ENCODE measurements around the gene PAPOLA.
A peak's percentile ranks its signal among the peaks of the same experiment; 100 is the strongest.
"Not testable (repeated sequence)": the region's sequence is repeated elsewhere in the genome, so short reads cannot be mapped to it uniquely, and the experiment has no call there.

Gene PAPOLA

DNA sequence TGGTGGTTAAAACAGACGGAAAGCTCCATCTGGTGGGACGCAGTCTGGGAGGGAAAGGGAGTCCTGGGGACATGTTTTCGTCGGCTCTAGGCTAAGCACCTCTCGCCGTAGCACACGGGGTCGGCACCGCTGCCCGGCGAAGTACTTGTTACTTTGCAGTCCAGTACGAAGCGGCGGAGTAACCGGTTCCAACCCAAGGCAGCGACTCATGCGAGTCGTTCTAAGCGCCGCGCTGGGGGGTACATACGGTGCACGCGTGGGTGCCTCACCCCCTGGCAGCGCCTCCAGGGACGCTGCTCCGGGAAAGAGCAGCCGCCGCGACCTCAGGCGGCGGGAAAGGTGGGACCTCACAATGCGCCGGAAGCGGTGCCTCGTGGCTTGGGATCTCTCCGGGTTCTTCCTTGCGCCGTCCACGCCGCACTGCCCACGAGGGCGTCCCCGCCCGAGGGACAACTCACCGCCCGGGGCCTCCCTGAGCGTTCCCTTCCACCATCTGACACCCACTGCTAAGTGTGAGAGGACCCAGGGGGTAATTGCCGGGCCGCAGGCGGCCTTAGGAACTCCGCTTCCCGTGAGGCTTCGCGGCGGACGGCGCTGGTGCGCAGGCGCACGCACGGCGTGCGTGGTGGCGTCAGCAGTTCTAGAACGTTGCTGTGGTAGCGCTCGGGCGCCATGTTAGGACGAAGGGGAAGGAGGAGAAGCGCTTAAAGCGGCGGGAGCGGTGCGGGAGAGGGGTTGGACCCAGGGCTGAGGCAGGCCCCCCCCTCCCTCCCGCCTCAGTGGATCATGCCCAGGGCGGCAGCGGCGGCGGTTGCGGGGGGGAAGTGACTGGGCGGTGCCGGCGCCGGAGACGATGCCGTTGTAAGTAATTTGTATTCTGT, at the start of gene PAPOLA:
Gene PAPOLA (plus strand): TSS at position 643 of the 881 bp plus-strand sequence. CDS start 211 bp downstream, at position 854.
- DNase-seq: peak; percentile 96

DNA sequence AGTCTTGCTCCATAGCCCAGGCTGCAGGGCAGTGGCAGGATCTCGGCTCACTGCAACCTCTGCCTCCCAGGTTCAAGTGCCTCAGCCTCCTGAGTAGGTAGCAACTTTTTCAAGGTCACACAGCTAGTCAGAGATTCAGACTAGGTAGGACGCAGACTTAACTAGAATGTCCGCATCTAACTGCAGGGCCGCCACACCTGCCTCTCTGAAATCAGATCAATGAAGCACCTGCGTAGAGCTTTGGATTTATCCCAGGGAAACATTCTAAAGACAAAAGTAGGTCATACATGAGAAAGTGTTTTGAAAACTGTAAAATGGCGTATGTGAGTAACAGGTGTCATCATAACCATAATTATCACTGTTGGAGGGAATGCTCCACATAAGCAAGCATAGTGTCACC, 49.5 kb upstream of the PAPOLA start:
- no peak for DNase-seq

GRCh38 chr14:96455588-96455987, 46.6 kb upstream of the PAPOLA start:
- DNase-seq: no peak

- DNase-seq: no peak
Observed at GRCh38 chr14:96459851-96460250, 42.3 kb upstream of the PAPOLA start.

GRCh38 chr14:96461950-96462798, 40.0 kb upstream of the PAPOLA start:
- no peak for DNase-seq

GRCh38 chr14:96464136-96464535, 38.0 kb upstream of the PAPOLA start:
- no peak for DNase-seq

DNA sequence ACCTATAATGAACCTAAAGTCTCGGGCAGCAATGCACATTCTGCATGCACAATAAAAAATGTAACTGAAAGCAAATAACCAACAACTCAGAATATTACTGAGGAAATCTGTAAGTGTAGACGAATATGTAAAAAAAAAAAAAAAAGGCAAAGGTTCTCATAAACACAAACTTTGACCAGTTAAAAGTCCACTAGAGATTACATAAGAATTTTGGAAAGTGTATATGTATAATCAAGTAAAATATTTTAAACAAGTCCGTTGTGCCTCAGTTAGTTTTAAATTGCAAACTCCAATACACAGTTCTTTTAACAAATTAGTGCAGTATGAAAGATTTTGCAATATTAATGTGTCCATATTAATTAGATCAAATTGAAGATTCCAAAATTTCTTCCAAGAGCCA, 35.3 kb upstream of the PAPOLA start:
- DNase-seq: no peak

- DNase-seq: no peak
Observed at GRCh38 chr14:96470331-96470730, 31.9 kb upstream of the PAPOLA start.

DNA sequence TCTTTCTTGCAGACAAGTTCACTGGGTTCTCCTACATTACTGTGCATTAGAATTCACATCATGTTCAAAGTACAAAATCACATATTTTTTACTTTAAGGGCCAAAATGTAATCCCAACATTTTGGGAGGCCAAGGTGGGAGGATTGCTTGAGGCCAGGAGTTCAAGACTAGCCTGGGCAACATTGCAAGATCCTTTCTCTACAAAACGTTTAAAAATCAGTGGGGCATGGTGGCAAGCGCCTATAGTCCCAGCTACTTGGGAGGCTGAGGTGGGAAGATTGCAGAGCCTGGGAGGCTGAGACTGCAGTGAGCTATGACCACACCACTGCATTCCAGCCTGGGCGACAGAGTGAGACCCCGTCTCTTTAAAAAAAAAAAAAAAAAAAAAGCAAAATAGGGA, 31.2 kb upstream of the PAPOLA start:
- DNase-seq: not testable (repeated sequence)

DNA sequence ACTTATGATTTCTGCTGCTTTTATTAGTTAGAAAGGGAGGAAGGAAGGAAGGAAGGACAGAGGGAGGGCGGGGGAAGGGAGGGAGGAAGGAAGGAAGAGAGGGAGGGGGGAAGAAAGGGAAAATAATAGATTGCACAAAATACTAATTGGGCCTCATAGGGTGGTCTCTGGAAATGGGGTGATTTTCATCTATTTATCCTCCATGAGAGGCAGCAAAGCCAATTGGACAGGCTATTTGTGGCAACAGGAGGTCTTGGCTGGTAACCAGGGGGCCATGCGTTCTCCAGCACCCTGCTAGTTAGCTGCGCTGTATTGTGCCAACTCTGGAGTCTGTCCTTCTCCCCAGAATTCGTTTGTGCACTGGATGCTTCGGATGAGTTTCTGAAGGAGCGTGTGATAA, 24.1 kb upstream of the PAPOLA start:
- DNase-seq: no peak

DNA sequence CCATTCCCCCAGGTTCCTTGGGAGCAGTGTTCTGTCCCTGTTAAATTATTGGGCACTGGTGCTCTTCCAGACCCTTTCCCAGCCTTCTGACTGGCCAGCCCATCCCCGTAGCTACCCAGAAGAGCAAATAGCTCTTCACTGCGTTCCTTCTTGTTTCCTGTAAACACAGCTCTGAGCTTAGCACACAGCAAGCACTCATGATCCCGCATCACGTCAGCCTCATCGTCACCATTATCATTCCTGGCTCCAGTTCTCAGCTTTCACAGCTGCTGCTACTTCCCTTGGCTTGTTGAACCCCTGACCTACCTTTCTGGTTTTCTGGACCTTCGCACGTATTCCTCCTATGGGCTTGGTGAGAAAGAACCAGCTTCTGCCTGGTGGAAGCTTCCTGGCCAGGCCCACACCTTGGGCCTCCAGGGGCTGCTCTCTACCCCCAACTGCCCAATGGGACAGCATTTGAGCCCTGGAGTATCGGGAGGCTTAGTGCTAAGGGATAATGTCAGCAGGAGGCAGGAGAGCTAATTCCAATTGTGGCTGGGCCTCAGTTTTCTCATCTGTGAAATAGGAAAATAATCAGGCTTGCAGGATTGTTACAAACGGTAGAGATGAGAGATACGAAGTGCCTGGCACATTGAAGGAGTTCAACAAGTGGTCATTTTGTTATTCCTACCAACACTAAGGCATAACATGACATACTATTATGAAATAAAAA, 22.6 kb upstream of the PAPOLA start:
- no peak for DNase-seq

DNA sequence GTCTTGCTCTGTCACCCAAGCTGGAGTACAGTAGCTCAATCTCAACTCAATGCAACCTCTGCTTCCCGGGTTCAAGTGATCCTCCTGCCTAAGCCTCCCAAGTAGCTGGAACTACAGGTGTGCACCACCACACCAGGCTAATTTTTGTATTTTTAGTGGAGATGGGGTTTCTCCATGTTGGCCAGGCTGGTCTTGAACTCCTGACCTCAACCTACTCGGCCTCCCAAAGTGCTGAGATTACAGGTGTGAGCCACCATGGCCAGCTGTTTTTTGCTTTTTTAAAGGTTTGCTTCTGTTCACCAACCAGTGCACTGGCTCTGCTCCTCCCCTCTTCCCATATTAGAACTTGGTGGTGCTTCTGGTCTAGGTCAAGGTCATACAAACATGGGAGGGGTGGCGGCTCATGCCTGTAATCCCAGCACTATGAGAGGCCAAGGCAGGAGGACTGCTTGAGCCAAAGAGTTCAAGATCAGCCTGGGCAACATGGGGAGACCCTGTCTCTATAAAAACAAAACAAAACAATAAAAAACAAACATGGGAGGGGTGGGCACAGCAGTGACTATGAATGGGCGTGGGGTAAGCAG, 20.4 kb upstream of the PAPOLA start:
- DNase-seq: no peak

DNA sequence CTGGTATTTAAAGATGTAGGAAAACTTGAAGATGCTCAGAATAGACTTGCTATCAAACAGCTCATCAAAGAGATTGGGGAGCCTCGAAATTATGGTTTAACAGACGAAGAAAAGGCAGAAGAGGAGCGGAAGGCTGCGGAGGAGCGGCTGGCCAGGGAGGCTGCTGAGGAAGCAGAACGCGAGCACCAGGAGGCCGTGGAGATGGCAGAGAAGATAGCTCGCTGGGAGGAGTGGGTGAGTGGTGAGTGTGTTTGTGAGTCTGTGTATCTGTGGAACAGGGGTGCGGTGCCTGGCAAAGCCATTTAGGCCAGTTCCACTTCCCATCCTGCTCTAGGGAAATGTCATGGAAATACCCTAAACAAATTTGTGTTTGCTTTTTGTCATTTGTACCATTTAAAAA, 19.2 kb upstream of the PAPOLA start:
- no peak for DNase-seq

DNA sequence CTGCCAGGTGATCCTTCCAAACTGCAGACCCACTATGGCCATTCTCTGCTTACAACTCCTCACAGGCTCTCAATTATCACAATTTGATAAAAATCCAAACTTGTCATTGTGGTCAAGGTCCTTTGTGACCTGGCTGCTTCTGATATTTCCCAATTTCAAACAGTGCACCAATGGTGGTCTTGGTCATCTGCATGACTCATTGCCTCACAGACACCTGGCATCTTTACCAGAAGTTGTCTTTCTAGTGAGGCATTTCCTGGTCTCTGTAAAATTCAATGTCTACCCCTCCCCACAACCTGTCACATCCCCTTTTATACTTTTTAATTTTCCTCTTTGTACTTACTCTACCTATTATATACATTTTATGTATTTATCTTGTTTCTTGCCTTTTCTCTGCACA, 17.8 kb upstream of the PAPOLA start:
- DNase-seq: no peak

DNA sequence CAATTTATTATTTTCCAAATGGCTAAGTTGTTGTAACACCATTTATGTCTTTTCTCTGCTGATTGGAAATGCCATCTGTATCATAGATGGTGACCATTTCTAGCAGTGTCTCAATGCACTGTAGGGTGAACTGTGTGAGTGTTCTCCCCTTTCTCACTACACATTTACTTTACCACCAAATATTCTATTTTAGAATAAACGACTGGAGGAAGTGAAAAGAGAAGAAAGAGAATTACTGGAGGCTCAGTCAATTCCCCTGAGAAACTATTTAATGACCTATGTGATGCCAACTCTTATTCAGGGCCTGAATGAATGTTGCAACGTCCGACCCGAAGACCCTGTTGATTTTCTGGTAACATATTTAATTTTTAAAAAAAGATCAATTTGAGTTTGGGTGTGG, 15.5 kb upstream of the PAPOLA start:
- DNase-seq: no peak

DNA sequence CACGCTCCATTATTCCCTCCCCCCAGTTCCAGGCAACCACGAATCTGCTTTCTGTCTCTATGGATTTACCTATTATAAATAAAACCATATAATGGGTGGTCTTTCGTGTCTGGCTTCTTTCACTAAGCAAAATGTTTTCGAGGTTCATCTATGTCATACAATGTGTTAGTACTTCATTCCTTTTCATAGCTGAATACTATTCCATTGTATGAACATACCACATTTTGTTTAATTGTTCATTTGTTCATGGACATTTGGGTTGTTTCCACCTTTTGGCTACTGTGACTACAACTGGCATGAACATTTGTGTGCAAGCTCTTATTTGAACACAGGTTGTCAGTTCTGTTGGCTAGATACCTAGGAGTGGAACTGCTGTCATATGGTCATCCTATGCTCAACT, 12.9 kb upstream of the PAPOLA start:
- no peak for DNase-seq

GRCh38 chr14:96493178-96493577, 9.0 kb upstream of the PAPOLA start:
- no peak for DNase-seq

DNA sequence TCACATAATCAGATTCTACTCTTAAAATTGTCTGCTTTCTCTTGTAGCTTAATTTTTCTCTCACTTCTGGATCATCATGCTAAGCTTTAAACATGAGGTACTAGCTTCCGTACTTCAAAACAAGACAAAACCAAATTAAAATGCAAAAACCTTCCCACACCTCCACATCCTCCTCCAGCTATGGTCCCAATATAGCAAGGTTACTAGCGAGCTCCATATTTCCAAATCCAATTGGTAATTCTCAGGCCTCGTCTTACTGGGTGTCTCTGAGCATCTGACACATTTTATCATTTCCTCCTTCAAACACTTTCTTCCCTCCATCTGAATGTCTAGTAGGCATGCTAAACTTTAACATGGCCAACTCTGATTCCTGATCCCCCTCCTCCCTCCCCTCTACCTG, 7.9 kb upstream of the PAPOLA start:
- no peak for DNase-seq

DNA sequence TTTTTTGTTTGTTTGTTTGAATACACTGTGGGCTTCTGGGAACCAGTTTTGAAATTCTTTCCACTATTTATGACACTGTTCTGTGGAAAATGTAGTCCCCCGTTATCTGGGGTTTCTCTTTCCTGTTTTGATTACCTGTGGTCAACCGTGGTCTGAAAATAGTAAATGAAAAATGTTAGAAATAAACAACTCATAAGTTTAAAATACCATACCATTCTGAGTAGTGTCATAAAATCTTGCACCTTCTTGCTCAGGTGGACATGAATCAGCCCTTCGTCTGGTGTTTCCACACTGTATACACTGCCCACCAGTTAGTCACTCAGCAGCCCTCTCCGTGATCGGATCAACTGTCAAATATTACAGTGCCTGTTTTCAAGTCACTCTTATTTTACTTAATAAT, 5.1 kb upstream of the PAPOLA start:
- no peak for DNase-seq

GRCh38 chr14:96497586-96497985, 4.6 kb upstream of the PAPOLA start:
- DNase-seq: no peak

DNA sequence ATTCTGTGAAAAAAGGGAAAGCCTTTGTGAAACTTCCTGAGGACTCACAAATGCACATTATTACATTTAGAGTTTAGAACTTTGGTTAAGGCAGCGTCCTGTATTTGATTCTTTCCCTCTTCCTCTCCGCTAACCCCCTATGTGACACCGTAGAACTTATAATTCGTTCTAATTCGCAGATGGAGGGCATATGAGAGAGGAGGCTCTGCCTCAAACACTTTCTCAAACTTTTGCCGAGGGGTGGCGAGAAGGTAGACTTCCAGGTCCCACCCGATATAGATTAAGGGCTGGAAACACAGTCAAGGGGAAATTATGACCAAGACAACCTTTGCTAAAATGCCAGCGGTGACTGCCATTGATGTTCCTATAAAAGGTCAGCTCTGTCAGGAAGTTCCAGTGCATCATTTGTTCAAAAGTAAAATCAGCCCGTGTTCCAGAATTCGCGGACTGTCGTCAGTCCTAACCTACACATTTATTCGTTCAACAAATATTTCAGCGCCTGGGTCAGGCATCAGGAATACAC, 904 bp upstream of the PAPOLA start:
- DNase-seq: no peak

GRCh38 chr14:96502621-96503305, 581 bp downstream of the PAPOLA start:
- DNase-seq: peak; percentile 27

Data from activated naive CD4-positive, alpha-beta T cell treated with Interleukin-2 at 50 U/mL for 16 hours (primary cell).